Gastrocnemius medialis (tissue), 4 donors: Measurements from ENCODE around the gene KRT3.

Experiments
- CTCF ChIP-seq, 5 experiments: fragments of 450-650 bp in 3 of 5; fragments of 200-600 bp in 2 of 5; sonication (generic) in 2 of 5; IDR thresholded peaks in 4 of 5; conservative IDR thresholded peaks in 1 of 5; 1 replicate in 4 of 5; 2 replicates in 1 of 5; pipeline ENCODE4 v1.5.1; 2016 to 2019; ENCODE audit warnings: antibody characterized with exemption in 5 of 5, mild to moderate bottlenecking in 3 of 5, moderate library complexity in 3 of 5
- POLR2A ChIP-seq, 2 donors: fragments of 450-650 bp; IDR thresholded peaks; one replicate each; pipeline ENCODE4 v1.6.1; 2017; ENCODE audit warnings: antibody characterized with exemption in 2 of 2, mild to moderate bottlenecking in 2 of 2, moderate library complexity in 2 of 2

DNA sequence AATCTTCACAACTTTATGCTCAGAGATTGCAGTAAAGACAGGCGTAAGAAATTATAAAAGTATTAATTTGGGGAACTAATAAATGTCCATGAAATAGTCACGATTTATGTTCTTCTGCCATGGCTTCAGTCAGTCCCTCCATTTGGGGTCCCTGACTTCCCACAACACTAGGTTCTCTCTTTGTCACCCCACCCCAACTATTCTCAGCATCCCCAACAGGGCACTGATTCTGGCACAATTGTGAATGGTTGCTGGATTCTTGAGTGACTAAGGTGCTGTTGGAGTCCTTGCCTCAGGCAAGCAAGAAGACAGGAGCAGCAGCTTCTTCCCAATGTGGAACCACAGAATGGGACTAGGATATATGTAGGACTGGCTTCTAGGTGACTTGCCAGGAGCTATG is 34.1 kb downstream of the KRT3 start:
- TF ChIP-seq CTCF (IDR thresholded peaks at IDR 0.05 in 4 of 5, conservative IDR thresholded peaks at IDR 0.05 in 1 of 5) (no peak), POLR2A (IDR thresholded peaks at IDR 0.05) (no peak)
